ENCODE results near the gene ZNF385A.
A peak's percentile ranks its signal among the peaks of the same experiment; 100 is the strongest.

ZNF385A gene

DNA sequence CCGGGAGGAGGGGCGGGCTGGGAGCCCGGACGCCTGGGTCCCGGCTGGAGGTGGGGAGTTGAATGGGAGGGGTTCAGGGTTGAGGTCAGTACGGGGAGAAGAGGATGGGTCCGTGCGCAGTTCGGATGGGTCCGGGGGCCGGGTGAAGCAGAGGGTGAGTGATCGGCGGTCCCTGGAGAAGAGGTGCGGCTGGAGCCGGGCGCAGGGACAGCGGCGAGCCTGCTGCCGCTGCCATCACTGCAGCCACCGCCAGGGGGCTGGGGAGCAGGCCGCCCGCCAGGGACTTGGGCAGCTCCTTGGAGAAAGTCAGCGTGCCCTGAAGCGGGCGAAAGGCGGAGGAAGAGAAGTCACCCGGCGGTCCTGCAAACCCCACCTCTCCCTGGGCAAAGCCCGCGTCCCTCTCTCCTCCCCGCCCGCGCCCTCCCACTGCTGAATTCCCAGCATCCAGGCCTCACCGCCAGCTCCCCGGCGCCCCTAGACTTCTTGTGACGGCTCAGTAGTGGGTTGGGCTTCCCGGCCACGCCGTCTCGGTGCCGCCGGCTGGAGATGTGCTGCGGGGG, 14.3 kb downstream of the ZNF385A start (continued):
- TF ChIP-seq, protein P1, sequence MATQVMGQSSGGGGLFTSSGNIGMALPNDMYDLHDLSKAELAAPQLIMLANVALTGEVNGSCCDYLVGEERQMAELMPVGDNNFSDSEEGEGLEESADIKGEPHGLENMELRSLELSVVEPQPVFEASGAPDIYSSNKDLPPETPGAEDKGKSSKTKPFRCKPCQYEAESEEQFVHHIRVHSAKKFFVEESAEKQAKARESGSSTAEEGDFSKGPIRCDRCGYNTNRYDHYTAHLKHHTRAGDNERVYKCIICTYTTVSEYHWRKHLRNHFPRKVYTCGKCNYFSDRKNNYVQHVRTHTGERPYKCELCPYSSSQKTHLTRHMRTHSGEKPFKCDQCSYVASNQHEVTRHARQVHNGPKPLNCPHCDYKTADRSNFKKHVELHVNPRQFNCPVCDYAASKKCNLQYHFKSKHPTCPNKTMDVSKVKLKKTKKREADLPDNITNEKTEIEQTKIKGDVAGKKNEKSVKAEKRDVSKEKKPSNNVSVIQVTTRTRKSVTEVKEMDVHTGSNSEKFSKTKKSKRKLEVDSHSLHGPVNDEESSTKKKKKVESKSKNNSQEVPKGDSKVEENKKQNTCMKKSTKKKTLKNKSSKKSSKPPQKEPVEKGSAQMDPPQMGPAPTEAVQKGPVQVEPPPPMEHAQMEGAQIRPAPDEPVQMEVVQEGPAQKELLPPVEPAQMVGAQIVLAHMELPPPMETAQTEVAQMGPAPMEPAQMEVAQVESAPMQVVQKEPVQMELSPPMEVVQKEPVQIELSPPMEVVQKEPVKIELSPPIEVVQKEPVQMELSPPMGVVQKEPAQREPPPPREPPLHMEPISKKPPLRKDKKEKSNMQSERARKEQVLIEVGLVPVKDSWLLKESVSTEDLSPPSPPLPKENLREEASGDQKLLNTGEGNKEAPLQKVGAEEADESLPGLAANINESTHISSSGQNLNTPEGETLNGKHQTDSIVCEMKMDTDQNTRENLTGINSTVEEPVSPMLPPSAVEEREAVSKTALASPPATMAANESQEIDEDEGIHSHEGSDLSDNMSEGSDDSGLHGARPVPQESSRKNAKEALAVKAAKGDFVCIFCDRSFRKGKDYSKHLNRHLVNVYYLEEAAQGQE (tag by site-specific recombination; IDR thresholded peaks at IDR 0.05), result peak; percentile 50
- TF ChIP-seq, protein P2, sequence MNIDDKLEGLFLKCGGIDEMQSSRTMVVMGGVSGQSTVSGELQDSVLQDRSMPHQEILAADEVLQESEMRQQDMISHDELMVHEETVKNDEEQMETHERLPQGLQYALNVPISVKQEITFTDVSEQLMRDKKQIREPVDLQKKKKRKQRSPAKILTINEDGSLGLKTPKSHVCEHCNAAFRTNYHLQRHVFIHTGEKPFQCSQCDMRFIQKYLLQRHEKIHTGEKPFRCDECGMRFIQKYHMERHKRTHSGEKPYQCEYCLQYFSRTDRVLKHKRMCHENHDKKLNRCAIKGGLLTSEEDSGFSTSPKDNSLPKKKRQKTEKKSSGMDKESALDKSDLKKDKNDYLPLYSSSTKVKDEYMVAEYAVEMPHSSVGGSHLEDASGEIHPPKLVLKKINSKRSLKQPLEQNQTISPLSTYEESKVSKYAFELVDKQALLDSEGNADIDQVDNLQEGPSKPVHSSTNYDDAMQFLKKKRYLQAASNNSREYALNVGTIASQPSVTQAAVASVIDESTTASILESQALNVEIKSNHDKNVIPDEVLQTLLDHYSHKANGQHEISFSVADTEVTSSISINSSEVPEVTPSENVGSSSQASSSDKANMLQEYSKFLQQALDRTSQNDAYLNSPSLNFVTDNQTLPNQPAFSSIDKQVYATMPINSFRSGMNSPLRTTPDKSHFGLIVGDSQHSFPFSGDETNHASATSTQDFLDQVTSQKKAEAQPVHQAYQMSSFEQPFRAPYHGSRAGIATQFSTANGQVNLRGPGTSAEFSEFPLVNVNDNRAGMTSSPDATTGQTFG (tag by site-specific recombination; IDR thresholded peaks at IDR 0.05; ENCODE audit: borderline replicate concordance), result no peak
- TF ChIP-seq MYNN (tag by site-specific recombination; IDR thresholded peaks at IDR 0.05; ENCODE audit: borderline replicate concordance), result no peak
- TF ChIP-seq ZNF626 (tag by site-specific recombination; IDR thresholded peaks at IDR 0.05), result no peak
- TF ChIP-seq ZNF10 (tag by site-specific recombination; IDR thresholded peaks at IDR 0.05), result no peak
- TF ChIP-seq, protein P3, sequence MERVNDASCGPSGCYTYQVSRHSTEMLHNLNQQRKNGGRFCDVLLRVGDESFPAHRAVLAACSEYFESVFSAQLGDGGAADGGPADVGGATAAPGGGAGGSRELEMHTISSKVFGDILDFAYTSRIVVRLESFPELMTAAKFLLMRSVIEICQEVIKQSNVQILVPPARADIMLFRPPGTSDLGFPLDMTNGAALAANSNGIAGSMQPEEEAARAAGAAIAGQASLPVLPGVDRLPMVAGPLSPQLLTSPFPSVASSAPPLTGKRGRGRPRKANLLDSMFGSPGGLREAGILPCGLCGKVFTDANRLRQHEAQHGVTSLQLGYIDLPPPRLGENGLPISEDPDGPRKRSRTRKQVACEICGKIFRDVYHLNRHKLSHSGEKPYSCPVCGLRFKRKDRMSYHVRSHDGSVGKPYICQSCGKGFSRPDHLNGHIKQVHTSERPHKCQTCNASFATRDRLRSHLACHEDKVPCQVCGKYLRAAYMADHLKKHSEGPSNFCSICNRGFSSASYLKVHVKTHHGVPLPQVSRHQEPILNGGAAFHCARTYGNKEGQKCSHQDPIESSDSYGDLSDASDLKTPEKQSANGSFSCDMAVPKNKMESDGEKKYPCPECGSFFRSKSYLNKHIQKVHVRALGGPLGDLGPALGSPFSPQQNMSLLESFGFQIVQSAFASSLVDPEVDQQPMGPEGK (tag by site-specific recombination; IDR thresholded peaks at IDR 0.05), result peak; percentile 74
- TF ChIP-seq ZNF223 (tag by site-specific recombination; IDR thresholded peaks at IDR 0.05), result no peak
- TF ChIP-seq, protein P4, sequence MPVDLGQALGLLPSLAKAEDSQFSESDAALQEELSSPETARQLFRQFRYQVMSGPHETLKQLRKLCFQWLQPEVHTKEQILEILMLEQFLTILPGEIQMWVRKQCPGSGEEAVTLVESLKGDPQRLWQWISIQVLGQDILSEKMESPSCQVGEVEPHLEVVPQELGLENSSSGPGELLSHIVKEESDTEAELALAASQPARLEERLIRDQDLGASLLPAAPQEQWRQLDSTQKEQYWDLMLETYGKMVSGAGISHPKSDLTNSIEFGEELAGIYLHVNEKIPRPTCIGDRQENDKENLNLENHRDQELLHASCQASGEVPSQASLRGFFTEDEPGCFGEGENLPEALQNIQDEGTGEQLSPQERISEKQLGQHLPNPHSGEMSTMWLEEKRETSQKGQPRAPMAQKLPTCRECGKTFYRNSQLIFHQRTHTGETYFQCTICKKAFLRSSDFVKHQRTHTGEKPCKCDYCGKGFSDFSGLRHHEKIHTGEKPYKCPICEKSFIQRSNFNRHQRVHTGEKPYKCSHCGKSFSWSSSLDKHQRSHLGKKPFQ (tag by site-specific recombination; IDR thresholded peaks at IDR 0.05), result no peak
- TF ChIP-seq ZNF600 (tag by site-specific recombination; IDR thresholded peaks at IDR 0.05), result peak; percentile 47; the same call in 1 of the 2 replicates

DNA sequence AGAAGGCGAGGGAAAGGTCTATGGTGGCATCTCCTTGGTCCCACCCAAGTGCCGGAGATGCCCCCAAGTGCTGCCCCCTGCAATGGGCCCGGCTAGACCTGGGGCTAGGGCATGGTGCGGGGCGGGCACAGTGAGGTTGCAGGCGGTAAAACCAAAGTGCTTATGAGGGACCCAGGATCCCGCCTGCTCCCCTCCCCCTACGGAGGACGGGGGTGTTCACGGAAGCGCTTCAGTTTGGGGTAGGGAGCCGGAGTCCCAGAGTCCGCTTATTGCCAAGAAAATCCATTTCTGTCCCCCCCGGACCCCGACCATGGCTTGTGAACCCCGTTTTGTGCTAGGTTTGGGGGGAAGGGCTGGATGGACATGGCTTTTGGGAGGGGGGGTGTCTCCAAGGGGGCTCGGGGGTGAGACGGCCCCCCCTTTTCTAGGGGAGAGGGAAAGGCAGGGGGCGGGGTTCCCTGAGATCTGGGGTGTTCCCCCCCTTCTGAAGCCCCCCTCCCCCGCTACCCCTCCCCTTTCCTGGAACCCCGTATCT, 14.9 kb downstream of the ZNF385A start:
- CTCF ChIA-PET, result interaction anchor here (0.7 to 5.1 kb wide), 13 partner anchors 9 to 155 kb away, joined by 3 to 85 read pairs (median 8); partner anchors contain the start of genes COPZ1 and ZNF385A
- no peak overlapping the region for H3K4me3 ChIP-seq (ENCODE audit: low read depth, low read length)
- TF ChIP-seq, protein P5, sequence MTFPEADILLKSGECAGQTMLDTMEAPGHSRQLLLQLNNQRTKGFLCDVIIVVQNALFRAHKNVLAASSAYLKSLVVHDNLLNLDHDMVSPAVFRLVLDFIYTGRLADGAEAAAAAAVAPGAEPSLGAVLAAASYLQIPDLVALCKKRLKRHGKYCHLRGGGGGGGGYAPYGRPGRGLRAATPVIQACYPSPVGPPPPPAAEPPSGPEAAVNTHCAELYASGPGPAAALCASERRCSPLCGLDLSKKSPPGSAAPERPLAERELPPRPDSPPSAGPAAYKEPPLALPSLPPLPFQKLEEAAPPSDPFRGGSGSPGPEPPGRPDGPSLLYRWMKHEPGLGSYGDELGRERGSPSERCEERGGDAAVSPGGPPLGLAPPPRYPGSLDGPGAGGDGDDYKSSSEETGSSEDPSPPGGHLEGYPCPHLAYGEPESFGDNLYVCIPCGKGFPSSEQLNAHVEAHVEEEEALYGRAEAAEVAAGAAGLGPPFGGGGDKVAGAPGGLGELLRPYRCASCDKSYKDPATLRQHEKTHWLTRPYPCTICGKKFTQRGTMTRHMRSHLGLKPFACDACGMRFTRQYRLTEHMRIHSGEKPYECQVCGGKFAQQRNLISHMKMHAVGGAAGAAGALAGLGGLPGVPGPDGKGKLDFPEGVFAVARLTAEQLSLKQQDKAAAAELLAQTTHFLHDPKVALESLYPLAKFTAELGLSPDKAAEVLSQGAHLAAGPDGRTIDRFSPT (tag by site-specific recombination; IDR thresholded peaks at IDR 0.05), result peak; percentile 93
- no peak for TF ChIP-seq GLI4 (tag by site-specific recombination; IDR thresholded peaks at IDR 0.05)
- TF ChIP-seq TCF7L2 (IDR thresholded peaks at IDR 0.05; ENCODE audit: borderline replicate concordance, low read depth, low read length), result no peak
- TF ChIP-seq ZFP41 (tag by site-specific recombination; IDR thresholded peaks at IDR 0.05; ENCODE audit: borderline replicate concordance), result no peak
- TF ChIP-seq SP2 (tag by site-specific recombination; IDR thresholded peaks at IDR 0.05), result peak; percentile 48; the same call in 1 of the 2 replicates
- peaks cover 0 to 40% of the 10 kb centered on the region in 2 experiments; a peak in 1 of 3 replicates for H3K36me3 ChIP-seq (ENCODE audit: control insufficient read depth in 2 of 2, insufficient read depth in 1 of 2, low read length in 2 of 2)
- H3K9me3 ChIP-seq (ENCODE audit: control insufficient read depth, insufficient read depth, low read depth, low read length), result no peaks in the 10 kb centered on the region
- POLR2A ChIA-PET, result interaction anchor here (0.6 to 2.0 kb wide), 3 partner anchors 10 to 90 kb away, joined by 3 to 12 read pairs (median 3); no protein-coding TSS in a partner anchor
- no peak overlapping the region for H3K27ac ChIP-seq (ENCODE audit: extremely low read depth, low read depth, low read length)
- H3K4me1 ChIP-seq (ENCODE audit: control insufficient read depth, insufficient read depth, low read length), result peaks cover 14% of the 10 kb centered on the region
